ENCODE results near the gene SAMD1.

The SAMD1 gene

GRCh38 chr19:14102102-14102696, 11.6 kb upstream of the SAMD1 start:
- peak overlapping the region in 1 of 11 experiments; percentile 23; a peak in 1 of 22 replicates for H3K27ac ChIP-seq
- no peaks in the 10 kb centered on the region for H3K27me3 ChIP-seq
- H3K9ac ChIP-seq: peak overlapping the region in 5 of 11 experiments; percentile 4 to 21 (median 9); a peak in 1 of 22 replicates
- H3K4me1 ChIP-seq: peaks cover 0 to 11% (median 0%) of the 10 kb centered on the region in 10 experiments; a peak in 4 of 20 replicates
- no peak overlapping the region for H3K4me3 ChIP-seq
- peaks cover 52 to 99% (median 96%) of the 10 kb centered on the region in 11 experiments for H3K36me3 ChIP-seq
- no peaks in the 10 kb centered on the region for H3K9me3 ChIP-seq (replicated peaks in 1 of 11)
- no peak for TF ChIP-seq Cebpa-rat (IDR thresholded peaks at IDR 0.05)
- H3K4me2 ChIP-seq: no peak overlapping the region
- peaks cover 0 to 42% (median 5%) of the 10 kb centered on the region in 11 experiments; a peak in 12 of 22 replicates for H4K20me1 ChIP-seq

- peaks cover 0 to 32% (median 4%) of the 10 kb centered on the region in 11 experiments; a peak in 7 of 22 replicates for H4K20me1 ChIP-seq
- H3K9ac ChIP-seq: no peak overlapping the region
- peaks cover 53 to 100% (median 97%) of the 10 kb centered on the region in 11 experiments for H3K36me3 ChIP-seq
- H3K4me3 ChIP-seq: no peak overlapping the region
- peaks cover 0 to 11% (median 0%) of the 10 kb centered on the region in 10 experiments; a peak in 4 of 20 replicates for H3K4me1 ChIP-seq
- H3K27ac ChIP-seq: no peak overlapping the region
- no peak overlapping the region for H3K4me2 ChIP-seq
- TF ChIP-seq Cebpa-rat (IDR thresholded peaks at IDR 0.05): no peak
- no peaks in the 10 kb centered on the region for H3K9me3 ChIP-seq (replicated peaks in 1 of 11)
- no peaks in the 10 kb centered on the region for H3K27me3 ChIP-seq
Observed at GRCh38 chr19:14101003-14101545, 10.5 kb upstream of the SAMD1 start.

DNA sequence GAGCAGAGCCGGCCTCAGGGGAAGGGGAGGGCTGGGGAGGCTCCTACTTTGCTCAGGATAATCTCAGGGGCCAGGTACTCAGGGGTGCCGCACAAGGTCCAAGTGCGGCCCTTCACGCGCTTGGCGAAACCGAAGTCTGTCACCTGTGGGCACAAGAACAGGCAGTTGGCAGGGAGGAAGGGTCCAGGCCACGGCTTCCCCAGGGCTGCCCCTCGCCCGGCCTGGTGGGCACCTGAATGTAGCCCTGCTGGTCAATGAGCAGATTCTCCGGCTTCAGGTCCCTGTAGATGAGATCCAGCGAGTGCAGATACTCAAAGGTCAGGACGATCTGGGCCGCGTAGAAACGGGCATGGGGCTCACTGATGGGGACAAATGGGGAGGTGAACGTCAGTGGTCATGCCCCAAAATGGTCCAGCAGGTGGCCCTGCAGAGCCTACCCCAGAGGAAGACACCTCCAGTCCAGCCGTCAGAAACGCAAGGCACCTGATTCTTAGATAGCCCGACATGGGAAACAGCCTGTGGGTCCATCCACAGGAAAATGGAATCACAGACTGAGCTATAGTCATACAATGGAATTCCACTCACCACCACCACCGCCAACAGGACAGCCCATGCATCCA, 7.1 kb upstream of the SAMD1 start:
- peaks cover 0 to 3% (median 0%) of the 10 kb centered on the region in 10 experiments; a peak in 3 of 20 replicates for H3K4me1 ChIP-seq

DNA sequence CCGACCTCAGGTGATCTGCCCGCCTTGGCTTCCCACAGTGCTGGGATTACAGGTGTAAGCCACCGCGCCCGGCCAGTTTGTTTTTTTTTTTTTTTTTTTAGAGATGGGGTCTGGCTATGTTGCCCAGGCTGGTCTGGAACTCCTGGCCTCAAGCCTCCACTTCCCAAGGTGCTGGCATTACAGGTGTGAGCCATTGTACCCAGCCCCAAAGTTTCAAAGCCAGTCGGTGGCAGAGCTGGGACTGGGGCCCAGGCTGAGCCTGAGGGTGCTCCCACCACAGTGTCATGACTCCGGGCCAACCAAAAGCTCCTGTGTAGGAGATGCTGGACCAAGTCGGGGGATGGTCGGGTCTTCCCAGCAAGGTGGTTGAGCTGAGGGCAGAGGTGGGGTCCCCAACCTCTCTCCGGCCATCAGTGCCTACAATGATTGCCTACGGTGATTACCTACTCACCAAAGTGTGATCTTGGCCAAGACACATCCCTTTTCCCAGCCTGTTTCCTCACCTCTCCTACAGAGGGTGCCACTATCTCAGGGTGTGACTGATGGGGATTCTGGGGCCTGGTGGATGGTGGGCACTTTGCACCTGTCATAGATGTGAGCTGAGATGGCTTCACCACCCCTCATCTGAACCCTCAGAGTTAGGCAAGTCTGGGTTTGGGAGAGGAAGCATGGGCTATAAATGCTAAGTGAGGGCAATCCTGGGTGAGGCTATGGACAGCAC, 5.9 kb upstream of the SAMD1 start:
- peaks cover 7 to 12% (median 8%) of the 10 kb centered on the region in 10 experiments; a peak in 18 of 20 replicates for H3K4me1 ChIP-seq
- peaks cover 0 to 9% (median 0%) of the 10 kb centered on the region in 11 experiments; a peak in 3 of 22 replicates for H4K20me1 ChIP-seq
- no peak overlapping the region for H3K4me3 ChIP-seq
- no peak for TF ChIP-seq Cebpa-rat (IDR thresholded peaks at IDR 0.05)
- H3K9me3 ChIP-seq (replicated peaks in 1 of 11): peaks cover 11 to 21% (median 15%) of the 10 kb centered on the region in 11 experiments
- H3K9ac ChIP-seq: no peak overlapping the region
- no peak overlapping the region for H3K4me2 ChIP-seq
- no peaks in the 10 kb centered on the region for H3K27me3 ChIP-seq
- H3K27ac ChIP-seq: no peak overlapping the region
- peaks cover 27 to 84% (median 75%) of the 10 kb centered on the region in 11 experiments for H3K36me3 ChIP-seq

More for the DNA sequence above, 7.1 kb upstream of the SAMD1 start:
- H3K9ac ChIP-seq: no peak overlapping the region
- no peak overlapping the region for H3K4me2 ChIP-seq
- peaks cover 11 to 21% (median 15%) of the 10 kb centered on the region in 11 experiments for H3K9me3 ChIP-seq (replicated peaks in 1 of 11)
- TF ChIP-seq Cebpa-rat (IDR thresholded peaks at IDR 0.05): no peak
- H4K20me1 ChIP-seq: peaks cover 0 to 15% (median 0%) of the 10 kb centered on the region in 11 experiments; a peak in 5 of 22 replicates
- H3K36me3 ChIP-seq: peaks cover 35 to 97% (median 87%) of the 10 kb centered on the region in 11 experiments
- no peak overlapping the region for H3K27ac ChIP-seq
- no peak overlapping the region for H3K4me3 ChIP-seq
- H3K27me3 ChIP-seq: no peaks in the 10 kb centered on the region

GRCh38 chr19:14094854-14095253, 4.3 kb upstream of the SAMD1 start:
- Histone ChIP-seq H3K4me3 (no peak overlapping the region), H4K20me1 (peaks cover 0 to 9% (median 0%) of the 10 kb centered on the region in 11 experiments; a peak in 2 of 22 replicates)

GRCh38 chr19:14093117-14093823, 2.7 kb upstream of the SAMD1 start:
- Histone ChIP-seq H3K9me3 (replicated peaks in 1 of 11) (peaks cover 11 to 21% (median 15%) of the 10 kb centered on the region in 11 experiments), H3K4me2 (no peak overlapping the region), H3K27ac (no peak overlapping the region), H3K9ac (no peak overlapping the region), H3K27me3 (no peaks in the 10 kb centered on the region), H3K36me3 (peaks cover 24 to 62% (median 52%) of the 10 kb centered on the region in 11 experiments), H3K4me3 (peak overlapping the region in 5 of 10 experiments; percentile 1 to 44 (median 12); a peak in 5 of 20 replicates), H4K20me1 (peaks cover 9 to 25% (median 14%) of the 10 kb centered on the region in 11 experiments; a peak in 19 of 22 replicates), H3K4me1 (peaks cover 17 to 23% (median 21%) of the 10 kb centered on the region in 10 experiments)
- no peak for TF ChIP-seq Cebpa-rat (IDR thresholded peaks at IDR 0.05)

More at GRCh38 chr19:14094854-14095253, 4.3 kb upstream of the SAMD1 start:
- H3K36me3 ChIP-seq: peaks cover 16 to 69% (median 59%) of the 10 kb centered on the region in 11 experiments
- no peak for TF ChIP-seq Cebpa-rat (IDR thresholded peaks at IDR 0.05)
- no peak overlapping the region for H3K4me2 ChIP-seq
- H3K9ac ChIP-seq: no peak overlapping the region
- no peak overlapping the region for H3K27ac ChIP-seq
- H3K27me3 ChIP-seq: no peaks in the 10 kb centered on the region
- peaks cover 7 to 12% (median 8%) of the 10 kb centered on the region in 10 experiments; a peak in 18 of 20 replicates for H3K4me1 ChIP-seq
- H3K9me3 ChIP-seq (replicated peaks in 1 of 11): peaks cover 11 to 21% (median 15%) of the 10 kb centered on the region in 11 experiments

GRCh38 chr19:14091813-14092462, 1.4 kb upstream of the SAMD1 start:
- TF ChIP-seq Cebpa-rat (IDR thresholded peaks at IDR 0.05): no peak
- peaks cover 35 to 62% (median 52%) of the 10 kb centered on the region in 11 experiments for H3K36me3 ChIP-seq
- H3K27ac ChIP-seq: peak overlapping the region; percentile 77 to 91 (median 86)
- H3K4me2 ChIP-seq: peak overlapping the region; percentile 87 to 97 (median 95)
- no peaks in the 10 kb centered on the region for H3K27me3 ChIP-seq
- peaks cover 9 to 28% (median 20%) of the 10 kb centered on the region in 11 experiments; a peak in 19 of 22 replicates for H4K20me1 ChIP-seq
- H3K9me3 ChIP-seq (replicated peaks in 1 of 11): peaks cover 11 to 21% (median 15%) of the 10 kb centered on the region in 11 experiments
- H3K4me3 ChIP-seq: peak overlapping the region; percentile 68 to 88 (median 79)
- peaks cover 22 to 34% (median 26%) of the 10 kb centered on the region in 10 experiments for H3K4me1 ChIP-seq
- peak overlapping the region; percentile 77 to 92 (median 86) for H3K9ac ChIP-seq
